SK-N-SH (cell line): ENCODE measurements around the gene PARD3B. TPM values are rescaled to one million over a fixed set of nuclear protein-coding genes. Genes with fewer than 3 reads are reported as not detected.

Source experiments
- CTCF ChIA-PET: fragments of 300-600, 350-600 bp; formaldehyde crosslinking; extraction: SDS; loops from one replicate; lab custom pipeline; 2021; lab: Yijun Ruan, JAX
- POLR2A ChIA-PET: fragments of 350-600 bp; sonication (Branson Sonifier 250); formaldehyde crosslinking; extraction: SDS; loops from one replicate; lab custom pipeline; 2020; ENCODE audit warnings: antibody characterized with exemption, inconsistent platforms; lab: Yijun Ruan, JAX
- DNase-seq: peaks from one replicate; pipeline ENCODE4 v3.0.0; 2012
- H2AFZ ChIP-seq: fragments of 200-600 bp; sonication (generic); 2 replicates; pipeline ENCODE4 v1.8.1; 2016; ENCODE audit warnings: antibody characterized with exemption, mild to moderate bottlenecking, low read depth
- H3F3A ChIP-seq: fragments of 200-600 bp; sonication (generic); replicated peaks from 2 replicates; pipeline ENCODE3; 2016; ENCODE audit warnings: antibody characterized with exemption, mild to moderate bottlenecking; ENCODE audit not compliant: insufficient read depth
- H3K27ac ChIP-seq, 2 experiments: fragments of 200-500 bp in 1 of 2; fragments of 200-600 bp in 1 of 2; sonication (Bioruptor generic) in 1 of 2; sonication (generic), shearing (Covaris generic) in 1 of 2; 2 replicates each; pipeline versions ENCODE4 v1.5.1 to v1.6.1; 2014 to 2016; ENCODE audit warnings: low read depth in 2 of 2, inconsistent platforms in 1 of 2, low read length in 1 of 2, mild to moderate bottlenecking in 1 of 2, mixed read lengths in 1 of 2
- H3K27me3 ChIP-seq: fragments of 200-600 bp; sonication (generic), shearing (Covaris generic); 2 replicates; pipeline ENCODE4 v1.6.1; 2016; ENCODE audit warnings: mixed run types; ENCODE audit not compliant: insufficient read depth
- H3K36me3 ChIP-seq, 2 experiments: fragments of 200-500 bp in 1 of 2; fragments of 200-600 bp in 1 of 2; sonication (Bioruptor generic) in 1 of 2; sonication (generic) in 1 of 2; replicated peaks in 1 of 2; 2 replicates each; pipeline versions ENCODE3 to v1.5.1; 2014 to 2016; ENCODE audit warnings: low read length in 1 of 2, mild to moderate bottlenecking in 1 of 2; ENCODE audit not compliant: insufficient read depth in 2 of 2, control insufficient read depth in 1 of 2
- H3K4me1 ChIP-seq, 2 experiments: fragments of 200-500 bp in 1 of 2; fragments of 200-600 bp in 1 of 2; sonication (Bioruptor generic) in 1 of 2; sonication (generic), shearing (Covaris generic) in 1 of 2; 2 replicates each; pipeline versions ENCODE4 v1.5.1 to v1.6.1; 2014 to 2016; ENCODE audit warnings: low read depth in 1 of 2, low read length in 1 of 2, mixed run types in 1 of 2; ENCODE audit not compliant: insufficient read depth in 2 of 2, control insufficient read depth in 1 of 2
- H3K4me2 ChIP-seq: fragments of 200-600 bp; sonication (generic), shearing (Covaris generic); 2 replicates; pipeline ENCODE4 v1.6.1; 2017; ENCODE audit warnings: mixed run types
- H3K4me3 ChIP-seq, 2 experiments: fragments of 200-500 bp in 1 of 2; fragments of 200-600 bp in 1 of 2; sonication (Bioruptor generic) in 1 of 2; sonication (generic), shearing (Covaris generic) in 1 of 2; 2 replicates each; pipeline versions ENCODE4 v1.5.1 to v1.8.1; 2014 to 2016; ENCODE audit warnings: low read depth in 2 of 2, inconsistent platforms in 1 of 2, low read length in 1 of 2, mild to moderate bottlenecking in 1 of 2, mixed read lengths in 1 of 2, moderate library complexity in 1 of 2
- H3K79me2 ChIP-seq: fragments of 200-600 bp; sonication (generic); 2 replicates; pipeline ENCODE4 v1.8.1; 2017; ENCODE audit warnings: mild to moderate bottlenecking; ENCODE audit not compliant: insufficient read depth
- H3K9ac ChIP-seq: fragments of 200-600 bp; sonication (generic); 2 replicates; pipeline ENCODE4 v1.6.1; 2017; ENCODE audit warnings: mixed run types
- H3K9me2 ChIP-seq: fragments of 200-600 bp; sonication (generic); 2 replicates; pipeline ENCODE4 v1.6.1; 2017; ENCODE audit warnings: mixed run types
- H3K9me3 ChIP-seq: fragments of 200-600 bp; sonication (generic); 2 replicates; pipeline ENCODE4 v1.6.1; 2017; ENCODE audit warnings: mixed run types, mild to moderate bottlenecking, moderate library complexity
- H4K20me1 ChIP-seq: fragments of 200-600 bp; sonication (generic); 2 replicates; pipeline ENCODE4 v1.6.1; 2017; ENCODE audit warnings: mild to moderate bottlenecking, mixed run types; ENCODE audit not compliant: insufficient read depth
- ELF1 ChIP-seq: IDR thresholded peaks from 2 replicates; pipeline ENCODE4 v1.4.0; 2012
- FOXM1 ChIP-seq: IDR thresholded peaks from 2 replicates; pipeline ENCODE4 v1.4.0; 2012; ENCODE audit warnings: low read depth, mild to moderate bottlenecking
- GATA2 ChIP-seq: sonication (generic); formaldehyde crosslinking; IDR thresholded peaks from 2 replicates; pipeline ENCODE4 v1.5.0; 2020; ENCODE audit warnings: mild to moderate bottlenecking, missing genetic modification reagents
- IRF3 ChIP-seq: fragments of 150-350 bp; IDR thresholded peaks from 2 replicates; pipeline ENCODE4 v1.6.1; 2016; ENCODE audit warnings: mild to moderate bottlenecking, low read depth, low read length
- MEF2A ChIP-seq: IDR thresholded peaks from 2 replicates; pipeline ENCODE4 v1.4.0; 2012; ENCODE audit warnings: low read depth, borderline replicate concordance
- MXI1 ChIP-seq: IDR thresholded peaks from 2 replicates; pipeline ENCODE4 v1.6.1; 2012; ENCODE audit warnings: mild to moderate bottlenecking, low read depth, low read length, improper control_type of control experiment
- NFIC ChIP-seq: IDR thresholded peaks from 2 replicates; pipeline ENCODE4 v1.4.0; 2012; ENCODE audit warnings: borderline replicate concordance
- NRF1 ChIP-seq: IDR thresholded peaks from 2 replicates; pipeline ENCODE4 v1.6.1; 2012; ENCODE audit warnings: low read depth, mild to moderate bottlenecking, low read length
- PBX3 ChIP-seq: IDR thresholded peaks from 2 replicates; pipeline ENCODE4; 2012
- RAD21 ChIP-seq: IDR thresholded peaks from 2 replicates; pipeline ENCODE4 v1.6.1; 2012; ENCODE audit warnings: mild to moderate bottlenecking, low read length
- RCOR1 ChIP-seq: fragments of 150-350 bp; IDR thresholded peaks from 2 replicates; pipeline ENCODE4 v1.6.1; 2017; ENCODE audit warnings: antibody characterized with exemption, low read length
- REST ChIP-seq: IDR thresholded peaks from 2 replicates; pipeline ENCODE4 v1.6.1; 2012; ENCODE audit warnings: mild to moderate bottlenecking, low read depth, low read length, moderate library complexity
- RXRA ChIP-seq: IDR thresholded peaks from 2 replicates; pipeline ENCODE4 v1.4.0; 2012; ENCODE audit warnings: low read depth, mild to moderate bottlenecking, borderline replicate concordance
- SIN3A ChIP-seq: IDR thresholded peaks from 2 replicates; pipeline ENCODE4 v1.6.1; 2012; ENCODE audit warnings: low read depth, mild to moderate bottlenecking, low read length, moderate library complexity, borderline replicate concordance
- SMC3 ChIP-seq: IDR thresholded peaks from 2 replicates; pipeline ENCODE4 v1.6.1; 2012; ENCODE audit warnings: low read depth, low read length, improper control_type of control experiment
- TAF1 ChIP-seq: IDR thresholded peaks from 2 replicates; pipeline ENCODE4 v1.6.1; 2012; ENCODE audit warnings: low read depth, mild to moderate bottlenecking, low read length, moderate library complexity, borderline replicate concordance
- TCF12 ChIP-seq: IDR thresholded peaks from 2 replicates; pipeline ENCODE4 v1.4.0; 2012
- TEAD4 ChIP-seq: IDR thresholded peaks from 2 replicates; pipeline ENCODE4 v1.4.0; 2012; ENCODE audit warnings: mild to moderate bottlenecking, borderline replicate concordance; ENCODE audit not compliant: insufficient read depth
- USF2 ChIP-seq: fragments of 150-350 bp; IDR thresholded peaks from 2 replicates; pipeline ENCODE4 v1.6.1; 2017; ENCODE audit warnings: antibody characterized with exemption, low read length, low read depth, borderline replicate concordance
- YY1 ChIP-seq: IDR thresholded peaks from 2 replicates; pipeline ENCODE4 v1.4.0; 2012; ENCODE audit warnings: low read depth, mild to moderate bottlenecking
- WGBS: methylation state at CpG from one replicate; pipeline ENCODE4 v1.1.6; 2017; ENCODE audit warnings: low lambda C conversion rate; 5-methylcytosine and 5-hydroxymethylcytosine counted together
- polyA plus RNA-seq, 3 experiments: library from polyadenylated mRNA; depleted of rRNA; stranded (reverse); fragments of >200 nt; gene quantifications; 2 replicates each; pipeline ENCODE4 v1.2.3, GENCODE V29; 2012

PARD3B gene
- polyA plus RNA-seq, 1 of the 3 experiments (the other 2 are of a cell fraction): 0.87 TPM

GRCh38 chr2:205456682-205457081 is 911.4 kb downstream of the PARD3B start:
- DNase-seq: no peak
- no peaks in the 10 kb centered on the region for H4K20me1 ChIP-seq
- H3K9me2 ChIP-seq: no peaks in the 10 kb centered on the region
- no peak overlapping the region for H3K9ac ChIP-seq
- H3K27ac ChIP-seq: no peak overlapping the region
- H3K27me3 ChIP-seq: no peaks in the 10 kb centered on the region
- H3K4me3 ChIP-seq: no peak overlapping the region
- no peak overlapping the region for H3K4me2 ChIP-seq
- no peaks in the 10 kb centered on the region for H3K9me3 ChIP-seq
- peaks cover 0 to 6% of the 10 kb centered on the region in 2 experiments for H3K36me3 ChIP-seq
- H3K4me1 ChIP-seq: peaks cover 0 to 5% of the 10 kb centered on the region in 2 experiments; a peak in 2 of 4 replicates
- WGBS: 74% methylated on average over 1 of the region's 1 CpG
- ChIA-PET POLR2A (no interaction called here), CTCF (no interaction called here)
- TF ChIP-seq RAD21: no peak
- no peak for TF ChIP-seq GATA2 (CRISPR knock-in tag)
- no peak for TF ChIP-seq YY1
- no peak for TF ChIP-seq TAF1
- no peak for TF ChIP-seq REST
- no peak for TF ChIP-seq MXI1
- no peak for TF ChIP-seq ELF1
- TF ChIP-seq USF2: no peak
- TF ChIP-seq NFIC: no peak
- no peak for TF ChIP-seq NRF1
- no peak for TF ChIP-seq IRF3
- TF ChIP-seq TCF12: no peak
- no peak for TF ChIP-seq RXRA
- TF ChIP-seq FOXM1: no peak
- no peak for TF ChIP-seq RCOR1
- TF ChIP-seq SIN3A: no peak
- no peak for TF ChIP-seq PBX3
- TF ChIP-seq SMC3: no peak
- no peak for TF ChIP-seq MEF2A
- TF ChIP-seq TEAD4: no peak
- no peak overlapping the region for H2AFZ ChIP-seq
- H3F3A ChIP-seq: no peaks in the 10 kb centered on the region
- no peaks in the 10 kb centered on the region for H3K79me2 ChIP-seq
